ENCODE data around the gene SNRNP35. TPM values are rescaled to one million over a fixed set of nuclear protein-coding genes. Genes with fewer than 3 reads are reported as not detected.
"Not testable (repeated sequence)": the region's sequence is repeated elsewhere in the genome, so short reads cannot be mapped to it uniquely, and the experiment has no call there.

SNRNP35 gene, protein sequence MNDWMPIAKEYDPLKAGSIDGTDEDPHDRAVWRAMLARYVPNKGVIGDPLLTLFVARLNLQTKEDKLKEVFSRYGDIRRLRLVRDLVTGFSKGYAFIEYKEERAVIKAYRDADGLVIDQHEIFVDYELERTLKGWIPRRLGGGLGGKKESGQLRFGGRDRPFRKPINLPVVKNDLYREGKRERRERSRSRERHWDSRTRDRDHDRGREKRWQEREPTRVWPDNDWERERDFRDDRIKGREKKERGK
- 25.0 to 27.7 TPM (median 25.8 TPM) in 3 replicates for total RNA-seq

DNA sequence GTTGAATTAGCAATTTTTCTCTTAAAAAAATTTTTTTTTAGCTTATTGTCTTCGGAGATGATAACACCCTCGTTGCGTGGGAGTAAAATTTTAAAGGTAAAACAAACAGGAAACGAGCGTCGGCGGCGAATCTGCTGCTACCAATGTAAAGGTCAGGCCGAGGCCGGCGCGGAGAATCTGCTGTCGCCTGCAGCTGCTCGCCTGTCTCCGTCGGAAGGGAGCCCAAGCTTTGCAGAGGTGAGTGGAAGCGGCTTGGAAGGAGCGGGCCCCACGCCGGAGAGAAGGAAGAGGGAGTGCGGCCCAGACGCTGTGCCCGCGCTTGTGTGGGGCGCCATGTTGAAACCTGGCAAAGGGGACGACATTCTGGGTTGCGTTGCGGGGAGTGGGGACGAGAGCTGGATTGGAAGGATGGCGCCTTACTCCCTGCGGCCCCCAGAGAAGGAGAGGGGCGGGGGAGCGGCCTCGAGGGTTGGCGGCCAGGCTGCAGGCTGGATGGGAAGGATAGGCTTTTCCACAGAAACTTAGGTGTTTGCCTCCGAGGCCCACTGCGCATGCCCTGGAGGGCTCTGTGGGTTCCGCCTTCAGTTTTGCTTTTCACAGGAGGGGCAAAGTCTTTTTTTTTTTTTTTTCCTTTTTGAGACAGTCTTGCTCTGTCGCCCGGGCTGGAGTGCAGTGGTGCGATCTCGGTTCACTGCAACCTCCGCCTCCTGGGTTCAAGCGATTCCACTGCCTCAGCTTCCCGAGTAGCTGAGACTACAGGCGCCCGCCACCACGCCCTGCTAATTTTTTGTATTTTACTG, at the start of gene SNRNP35:
Gene SNRNP35 (plus strand): TSS at position 160 of the 800 bp plus-strand sequence. CDS start 7,402 bp downstream, outside the sequence.
- Mint-ChIP-seq H3K27ac (peak within 1 kb of the TSS; percentile 100), H3K36me3 (peaks cover 5% of the 10 kb centered on the region), H3K4me3 (peak within 1 kb of the TSS; percentile 96), H3K9me3 (no peaks in the 10 kb centered on the region), H3K4me1 (peaks cover 10% of the 10 kb centered on the region), H3K27me3 (ENCODE audit: low read depth) (no peaks in the 10 kb centered on the region)
- peak; percentile 66 to 83 for DNase-seq (ENCODE audit: low spot score in 2 of 2, unreplicated experiment in 2 of 2)
- TF ChIP-seq, protein P1, sequence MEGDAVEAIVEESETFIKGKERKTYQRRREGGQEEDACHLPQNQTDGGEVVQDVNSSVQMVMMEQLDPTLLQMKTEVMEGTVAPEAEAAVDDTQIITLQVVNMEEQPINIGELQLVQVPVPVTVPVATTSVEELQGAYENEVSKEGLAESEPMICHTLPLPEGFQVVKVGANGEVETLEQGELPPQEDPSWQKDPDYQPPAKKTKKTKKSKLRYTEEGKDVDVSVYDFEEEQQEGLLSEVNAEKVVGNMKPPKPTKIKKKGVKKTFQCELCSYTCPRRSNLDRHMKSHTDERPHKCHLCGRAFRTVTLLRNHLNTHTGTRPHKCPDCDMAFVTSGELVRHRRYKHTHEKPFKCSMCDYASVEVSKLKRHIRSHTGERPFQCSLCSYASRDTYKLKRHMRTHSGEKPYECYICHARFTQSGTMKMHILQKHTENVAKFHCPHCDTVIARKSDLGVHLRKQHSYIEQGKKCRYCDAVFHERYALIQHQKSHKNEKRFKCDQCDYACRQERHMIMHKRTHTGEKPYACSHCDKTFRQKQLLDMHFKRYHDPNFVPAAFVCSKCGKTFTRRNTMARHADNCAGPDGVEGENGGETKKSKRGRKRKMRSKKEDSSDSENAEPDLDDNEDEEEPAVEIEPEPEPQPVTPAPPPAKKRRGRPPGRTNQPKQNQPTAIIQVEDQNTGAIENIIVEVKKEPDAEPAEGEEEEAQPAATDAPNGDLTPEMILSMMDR (IDR thresholded peaks at IDR 0.05; ENCODE audit: unreplicated experiment) = no peak

DNA sequence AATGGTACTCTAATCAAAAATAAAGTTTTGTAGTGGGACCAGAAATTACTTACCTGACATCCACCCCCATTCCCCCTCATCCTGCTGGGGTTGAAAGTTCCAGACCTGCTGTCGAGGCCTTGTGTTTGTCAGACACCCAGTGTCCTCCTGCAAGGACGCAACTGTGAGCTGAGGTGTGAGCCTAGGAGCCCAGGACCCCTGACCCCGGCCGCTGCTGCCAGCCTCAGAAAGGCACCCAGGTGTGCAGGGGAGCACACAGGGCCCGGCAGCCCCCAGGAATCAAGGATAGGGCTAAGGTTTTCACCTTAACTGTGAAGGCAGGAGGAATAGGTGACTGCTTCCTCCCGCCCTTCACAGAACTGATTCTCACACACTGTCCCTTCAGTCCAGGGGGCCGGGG, 49.3 kb upstream of the SNRNP35 start:
- not testable (repeated sequence) for H3K27ac Mint-ChIP-seq; H3K4me3 Mint-ChIP-seq; DNase-seq (ENCODE audit: low spot score in 2 of 2, unreplicated experiment in 2 of 2); H3K27me3 Mint-ChIP-seq (ENCODE audit: low read depth); H3K9me3 Mint-ChIP-seq; H3K4me1 Mint-ChIP-seq
- peaks cover 20% of the 10 kb centered on the region for H3K36me3 Mint-ChIP-seq

DNA sequence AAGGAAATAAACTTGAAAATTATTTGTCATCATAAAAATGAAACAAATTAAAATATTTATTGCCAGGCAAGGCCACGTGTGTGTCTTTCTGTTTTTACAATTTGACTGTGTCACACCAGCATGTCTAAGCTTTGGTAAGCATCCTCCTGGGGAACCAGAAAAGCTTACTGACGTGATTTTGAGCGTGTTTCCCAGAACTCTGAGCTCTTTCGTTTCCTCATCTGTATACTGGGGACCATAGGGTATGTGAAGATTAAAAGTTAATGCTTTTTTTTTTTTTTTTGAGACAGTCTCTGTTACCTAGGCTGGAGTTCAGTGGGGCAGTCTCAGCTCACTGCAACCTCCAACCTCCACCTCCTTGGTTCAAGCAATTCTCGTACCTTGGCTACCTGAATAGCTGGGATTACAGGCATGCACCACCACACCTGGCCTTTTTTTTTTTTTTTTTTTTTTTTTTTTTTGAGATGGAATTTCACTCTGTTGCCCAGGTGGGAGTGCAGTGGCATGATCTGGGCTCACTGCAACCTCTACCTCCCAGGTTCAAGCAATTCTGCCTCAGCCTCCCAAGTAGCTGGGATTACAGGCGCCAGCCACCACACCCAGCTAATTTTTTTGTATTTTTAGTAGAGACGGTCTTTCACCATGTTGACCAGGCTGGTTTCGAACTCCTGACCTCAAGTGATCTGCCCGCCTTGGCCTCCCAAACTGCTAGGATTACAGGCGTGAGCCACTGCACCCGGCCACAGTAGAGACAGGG, 48.5 kb upstream of the SNRNP35 start:
- H3K27me3 Mint-ChIP-seq (ENCODE audit: low read depth); H3K9me3 Mint-ChIP-seq; H3K4me1 Mint-ChIP-seq; DNase-seq (ENCODE audit: low spot score in 2 of 2, unreplicated experiment in 2 of 2); H3K27ac Mint-ChIP-seq; H3K4me3 Mint-ChIP-seq: not testable (repeated sequence)
- peaks cover 15% of the 10 kb centered on the region for H3K36me3 Mint-ChIP-seq

DNA sequence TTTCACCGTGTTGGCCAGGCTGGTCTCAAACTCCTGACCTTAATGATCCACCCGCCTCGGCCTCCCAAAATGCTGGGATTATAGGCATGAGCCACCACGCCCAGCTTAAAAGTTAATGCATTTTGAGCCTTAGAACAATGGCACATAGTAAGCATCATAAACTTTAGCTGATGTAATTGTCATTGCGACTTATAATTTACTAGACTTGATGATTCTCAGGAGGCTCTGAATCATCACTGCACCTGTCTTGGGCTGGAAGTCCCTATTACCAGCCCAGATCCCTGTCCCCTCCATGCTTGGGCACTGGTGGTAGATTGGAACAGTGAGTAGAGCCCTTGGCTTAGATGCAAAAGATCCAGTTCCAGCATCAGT, 47.9 kb upstream of the SNRNP35 start:
- H3K9me3 Mint-ChIP-seq = no peaks in the 10 kb centered on the region

DNA sequence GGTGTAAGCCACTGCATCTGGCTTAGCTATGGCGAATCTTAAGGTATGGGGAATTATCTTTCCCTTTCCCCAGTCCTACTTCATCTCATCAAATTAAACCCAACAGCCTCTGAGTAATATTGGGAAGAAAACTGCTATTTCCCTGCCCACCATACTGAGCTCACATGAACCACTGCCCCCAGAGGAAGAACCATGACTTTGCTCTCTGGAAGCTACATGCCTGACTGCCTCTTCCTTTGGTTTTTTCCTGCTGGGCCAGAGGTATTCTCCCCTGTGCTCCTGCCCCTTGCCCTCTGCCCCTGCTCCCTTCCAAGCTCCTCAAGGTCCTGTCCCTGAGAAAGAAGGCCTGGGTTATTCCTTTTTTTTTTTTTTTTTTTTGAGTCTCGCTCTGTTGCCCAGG, 36.6 kb upstream of the SNRNP35 start:
- Mint-ChIP-seq H3K4me3 (no peak overlapping the region), H3K27me3 (ENCODE audit: low read depth) (no peaks in the 10 kb centered on the region), H3K9me3 (peaks cover 4% of the 10 kb centered on the region), H3K4me1 (no peaks in the 10 kb centered on the region), H3K27ac (no peak overlapping the region), H3K36me3 (peaks cover 6% of the 10 kb centered on the region)
- TF ChIP-seq, protein P1 (IDR thresholded peaks at IDR 0.05; ENCODE audit: unreplicated experiment) = no peak
- DNase-seq (ENCODE audit: low spot score in 2 of 2, unreplicated experiment in 2 of 2) = no peak

More for the DNA sequence above, 47.9 kb upstream of the SNRNP35 start:
- Mint-ChIP-seq H3K4me1 (no peaks in the 10 kb centered on the region), H3K27ac (no peak overlapping the region), H3K4me3 (no peak overlapping the region), H3K36me3 (peaks cover 12% of the 10 kb centered on the region), H3K27me3 (ENCODE audit: low read depth) (no peaks in the 10 kb centered on the region)
- DNase-seq (ENCODE audit: low spot score in 2 of 2, unreplicated experiment in 2 of 2) = no peak
- TF ChIP-seq, protein P1 (IDR thresholded peaks at IDR 0.05; ENCODE audit: unreplicated experiment) = no peak

DNA sequence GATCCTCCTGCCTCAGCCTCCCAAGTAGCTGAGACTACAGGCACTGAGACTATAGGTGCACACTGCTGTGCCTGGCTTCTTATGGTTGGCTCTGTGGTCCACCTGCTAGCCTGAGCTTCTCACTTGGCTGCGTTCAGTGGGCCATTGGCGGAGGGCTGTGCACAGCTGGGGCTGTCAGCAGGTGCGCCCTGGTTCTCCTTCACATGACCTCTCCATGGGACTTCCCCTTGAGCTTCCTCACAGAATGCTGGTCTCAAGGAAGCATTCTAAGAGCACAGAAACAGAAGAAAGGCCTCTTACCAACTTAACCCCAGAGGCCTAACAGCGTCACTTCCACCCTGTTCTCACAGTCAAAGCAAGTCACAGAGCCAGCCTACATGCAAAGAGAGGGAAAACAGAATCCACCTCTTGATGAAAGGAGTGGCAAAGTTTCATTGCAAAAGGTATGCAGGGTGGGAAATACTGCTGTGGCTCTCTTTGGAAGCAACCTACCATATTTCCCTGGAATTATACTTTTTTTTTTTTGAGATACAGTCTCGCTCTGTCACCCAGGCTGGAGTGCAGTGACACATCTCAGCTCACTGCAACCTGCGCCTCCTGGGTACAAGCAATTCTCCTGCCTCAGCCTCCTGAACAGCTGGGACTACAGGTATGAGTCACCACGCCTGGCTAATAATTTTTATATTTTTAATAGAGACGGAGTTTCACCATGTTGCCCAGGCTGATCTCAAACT, 30.7 kb upstream of the SNRNP35 start:
- peaks cover 4% of the 10 kb centered on the region for H3K9me3 Mint-ChIP-seq
- TF ChIP-seq, protein P1 (IDR thresholded peaks at IDR 0.05; ENCODE audit: unreplicated experiment) = no peak
- DNase-seq (ENCODE audit: low spot score in 2 of 2, unreplicated experiment in 2 of 2) = no peak
- H3K27me3 Mint-ChIP-seq (ENCODE audit: low read depth) = no peaks in the 10 kb centered on the region
- peaks cover 8% of the 10 kb centered on the region for H3K36me3 Mint-ChIP-seq
- H3K4me1 Mint-ChIP-seq = no peaks in the 10 kb centered on the region
- H3K27ac Mint-ChIP-seq = no peak overlapping the region
- H3K4me3 Mint-ChIP-seq = no peak overlapping the region
